Coronary artery (tissue), 2 donors: Measurements from ENCODE around the gene GEMIN5.
A peak's percentile ranks its signal among the peaks of the same experiment; 100 is the strongest.

Experiments
- DNase-seq: peaks from one replicate; pipeline ENCODE4 v3.0.0-alpha.2; 2017; ENCODE audit warnings: low spot score
- H3K27ac ChIP-seq, 2 donors: fragments of 200-600 bp; sonication (generic); one replicate each; pipeline ENCODE4 v1.5.1; 2016 to 2019
- H3K4me3 ChIP-seq: fragments of 200-600 bp; sonication (generic); 2 replicates; pipeline ENCODE4 v1.5.1; 2016; ENCODE audit warnings: mild to moderate bottlenecking, moderate library complexity
- CTCF ChIP-seq: fragments of 200-600 bp; sonication (generic); IDR thresholded peaks from one replicate; pipeline ENCODE4 v1.5.1; 2019; ENCODE audit warnings: antibody characterized with exemption

The GEMIN5 gene

DNA sequence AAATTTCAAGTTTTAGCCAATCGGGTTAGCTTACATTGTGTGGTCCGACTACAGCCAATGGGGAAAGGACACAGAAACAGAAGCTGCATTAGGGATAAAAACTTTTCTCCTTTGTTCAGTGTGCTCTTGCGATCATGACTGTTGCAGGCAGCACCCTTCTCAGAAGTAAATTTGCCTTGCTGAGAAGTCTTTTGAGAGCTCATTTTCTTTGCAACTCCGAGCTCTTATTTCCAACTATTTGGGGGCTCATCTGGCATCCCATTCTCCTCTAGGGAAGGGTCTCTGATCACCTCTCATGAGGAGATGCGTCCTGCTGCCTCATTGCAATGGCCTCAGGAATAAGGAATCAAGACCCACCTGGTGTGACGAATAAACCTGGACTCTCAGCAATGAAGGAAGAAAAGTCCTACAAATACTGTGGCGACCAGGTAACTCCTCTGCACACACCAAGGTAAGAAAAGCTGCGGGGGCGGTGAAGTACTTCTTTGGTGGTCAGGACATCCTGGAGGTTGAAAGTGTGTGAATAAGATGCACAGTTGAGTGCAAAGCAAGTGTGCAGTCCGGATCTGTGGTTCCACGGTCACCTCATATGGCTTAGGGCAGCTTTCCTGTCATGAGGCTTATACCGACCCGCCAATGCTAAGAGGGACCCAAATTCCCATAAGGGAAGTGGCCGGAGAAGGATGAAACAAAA, 59.2 kb downstream of the GEMIN5 start:
- no peak for DNase-seq
- Histone ChIP-seq H3K4me3 (no peak overlapping the region), H3K27ac (no peak overlapping the region)
- no peak for TF ChIP-seq CTCF

- TF ChIP-seq CTCF = no peak
- Histone ChIP-seq H3K4me3 (no peak overlapping the region), H3K27ac (peak overlapping the region; percentile 1 to 81)
- no peak for DNase-seq
Observed at GRCh38 chr5:154873791-154874331, 64.2 kb downstream of the GEMIN5 start.

DNA sequence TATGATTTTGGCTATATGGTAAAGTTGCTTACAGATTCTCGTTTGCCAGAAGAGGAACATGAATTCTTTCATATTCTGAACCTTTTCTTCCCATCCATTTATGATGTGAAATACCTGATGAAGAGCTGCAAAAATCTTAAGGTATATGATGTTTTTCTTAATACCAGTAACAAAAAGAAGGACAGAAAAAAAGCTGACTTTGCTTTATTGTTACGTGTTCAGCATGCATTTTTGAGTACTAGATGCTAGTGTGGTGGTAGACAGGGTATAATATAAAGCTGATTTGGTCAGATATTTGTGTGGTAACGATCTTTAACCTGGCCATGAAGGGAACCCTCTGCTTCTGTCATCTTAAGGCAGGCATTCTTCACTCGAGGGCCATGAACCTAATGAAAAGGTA, 66.3 kb downstream of the GEMIN5 start:
- no peak overlapping the region for H3K4me3 ChIP-seq
- peak overlapping the region in 1 of 2 donors; percentile 75 for H3K27ac ChIP-seq
- no peak for TF ChIP-seq CTCF
- no peak for DNase-seq

GRCh38 chr5:154868702-154869101, 69.3 kb downstream of the GEMIN5 start:
- no peak for TF ChIP-seq CTCF
- H3K27ac ChIP-seq = peak overlapping the region in 1 of 2 donors; percentile 21
- no peak overlapping the region for H3K4me3 ChIP-seq
- no peak for DNase-seq

GRCh38 chr5:154866841-154867240, 71.2 kb downstream of the GEMIN5 start:
- no peak for DNase-seq
- no peak for TF ChIP-seq CTCF
- Histone ChIP-seq H3K4me3 (no peak overlapping the region), H3K27ac (no peak overlapping the region)

DNA sequence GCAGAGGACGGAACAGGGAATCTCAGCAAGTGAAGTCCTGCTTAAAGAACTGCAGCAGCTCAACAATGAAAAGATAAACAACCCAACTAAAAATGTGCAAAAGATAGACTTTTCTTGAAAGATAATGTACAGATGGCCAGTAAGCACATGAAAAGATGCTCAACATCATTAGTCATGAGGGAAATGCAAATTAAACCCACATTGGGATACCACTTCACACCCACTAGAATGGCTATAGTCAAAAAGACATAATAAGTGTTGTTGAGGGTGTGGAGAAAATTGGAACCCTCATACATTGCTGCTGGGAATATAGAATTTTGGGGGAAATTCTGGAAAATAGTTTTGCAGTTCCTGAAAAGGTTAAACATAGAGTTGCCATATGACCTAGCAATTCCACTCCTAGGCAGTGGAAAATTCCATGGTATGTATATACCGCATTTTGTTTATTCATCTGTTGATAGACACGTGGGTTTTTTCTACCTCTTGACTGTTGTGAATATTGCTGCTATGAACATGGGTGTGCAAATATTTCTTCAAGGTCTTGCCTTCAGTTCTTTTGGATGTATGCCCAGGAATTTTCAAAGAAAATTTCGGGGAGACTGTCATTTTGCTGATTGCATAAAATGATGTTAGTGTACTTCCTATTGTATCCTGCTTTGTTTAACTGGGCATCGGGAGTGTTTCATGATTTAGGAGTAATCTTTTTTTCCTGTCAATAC, 72.4 kb downstream of the GEMIN5 start:
- H3K27ac ChIP-seq = no peak overlapping the region
- H3K4me3 ChIP-seq = no peak overlapping the region
- no peak for DNase-seq
- TF ChIP-seq CTCF = no peak
